Measurements from ENCODE around the gene BAK1. TPM values are rescaled to one million over a fixed set of nuclear protein-coding genes. Genes with fewer than 3 reads are reported as not detected.

BAK1 gene
- total and polyA plus RNA-seq, 2 of the 13 experiments (the other 11 are each of a cell fraction or from before 2014, with no cell fraction given): 15.0 to 23.8 TPM

DNA sequence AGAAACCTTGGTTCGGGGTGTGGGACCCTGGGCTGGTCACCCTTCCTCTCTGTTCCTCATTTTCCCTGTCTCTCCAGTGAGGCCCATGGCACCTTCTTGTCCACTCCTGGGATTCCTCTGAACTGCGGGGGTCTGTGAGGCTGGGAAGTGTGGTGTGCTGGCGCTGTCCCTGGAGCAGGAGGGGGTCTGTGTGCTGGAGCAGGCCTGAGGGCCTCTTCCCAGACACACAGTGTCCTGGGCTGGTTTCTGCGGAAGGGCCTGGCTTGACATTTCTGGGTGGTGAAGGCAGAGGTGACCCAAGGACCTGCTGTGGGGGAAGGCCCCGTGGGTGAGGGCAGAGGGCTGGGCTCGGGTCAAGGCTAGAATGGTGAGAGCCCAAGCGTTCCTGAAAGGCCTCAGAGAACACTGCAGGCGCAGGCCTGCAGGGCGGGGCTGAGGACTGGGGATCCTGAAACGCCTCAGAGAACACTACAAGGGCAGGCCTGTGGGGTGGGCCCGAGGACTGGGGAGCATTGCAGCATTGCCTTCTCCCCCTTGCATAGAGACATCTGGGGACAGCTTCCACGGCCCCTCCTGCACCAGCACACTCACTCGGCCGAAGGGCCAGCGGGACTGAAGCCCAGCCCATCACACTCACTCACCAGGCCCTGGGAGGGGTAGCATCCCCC lies 10.6 kb upstream of the BAK1 start (continued):
- TF ChIP-seq, protein P1, sequence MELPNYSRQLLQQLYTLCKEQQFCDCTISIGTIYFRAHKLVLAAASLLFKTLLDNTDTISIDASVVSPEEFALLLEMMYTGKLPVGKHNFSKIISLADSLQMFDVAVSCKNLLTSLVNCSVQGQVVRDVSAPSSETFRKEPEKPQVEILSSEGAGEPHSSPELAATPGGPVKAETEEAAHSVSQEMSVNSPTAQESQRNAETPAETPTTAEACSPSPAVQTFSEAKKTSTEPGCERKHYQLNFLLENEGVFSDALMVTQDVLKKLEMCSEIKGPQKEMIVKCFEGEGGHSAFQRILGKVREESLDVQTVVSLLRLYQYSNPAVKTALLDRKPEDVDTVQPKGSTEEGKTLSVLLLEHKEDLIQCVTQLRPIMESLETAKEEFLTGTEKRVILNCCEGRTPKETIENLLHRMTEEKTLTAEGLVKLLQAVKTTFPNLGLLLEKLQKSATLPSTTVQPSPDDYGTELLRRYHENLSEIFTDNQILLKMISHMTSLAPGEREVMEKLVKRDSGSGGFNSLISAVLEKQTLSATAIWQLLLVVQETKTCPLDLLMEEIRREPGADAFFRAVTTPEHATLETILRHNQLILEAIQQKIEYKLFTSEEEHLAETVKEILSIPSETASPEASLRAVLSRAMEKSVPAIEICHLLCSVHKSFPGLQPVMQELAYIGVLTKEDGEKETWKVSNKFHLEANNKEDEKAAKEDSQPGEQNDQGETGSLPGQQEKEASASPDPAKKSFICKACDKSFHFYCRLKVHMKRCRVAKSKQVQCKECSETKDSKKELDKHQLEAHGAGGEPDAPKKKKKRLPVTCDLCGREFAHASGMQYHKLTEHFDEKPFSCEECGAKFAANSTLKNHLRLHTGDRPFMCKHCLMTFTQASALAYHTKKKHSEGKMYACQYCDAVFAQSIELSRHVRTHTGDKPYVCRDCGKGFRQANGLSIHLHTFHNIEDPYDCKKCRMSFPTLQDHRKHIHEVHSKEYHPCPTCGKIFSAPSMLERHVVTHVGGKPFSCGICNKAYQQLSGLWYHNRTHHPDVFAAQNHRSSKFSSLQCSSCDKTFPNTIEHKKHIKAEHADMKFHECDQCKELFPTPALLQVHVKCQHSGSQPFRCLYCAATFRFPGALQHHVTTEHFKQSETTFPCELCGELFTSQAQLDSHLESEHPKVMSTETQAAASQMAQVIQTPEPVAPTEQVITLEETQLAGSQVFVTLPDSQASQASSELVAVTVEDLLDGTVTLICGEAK (IDR thresholded peaks at IDR 0.05): no peak
- TF ChIP-seq, protein P1 (CRISPR knock-in tag; IDR thresholded peaks at IDR 0.05): 0 out of 2 replicates have a peak, but pooled peaks have one; percentile 62
- TF ChIP-seq RARA (CRISPR knock-in tag; IDR thresholded peaks at IDR 0.05) (peak; percentile 94), HNRNPUL1 (IDR thresholded peaks at IDR 0.05; ENCODE audit: low read depth, low read length) (no peak), ZNF607 (CRISPR knock-in tag; IDR thresholded peaks at IDR 0.05; ENCODE audit: borderline replicate concordance) (peak; percentile 48; the same call in 1 of the 2 replicates), EP300 (IDR thresholded peaks at IDR 0.05; ENCODE audit: low read depth in 2 of 2, low read length in 2 of 2) (peak in 1 of 2 experiments; percentile 35; a peak in 1 of 4 replicates), EP300 (CRISPR knock-in tag; IDR thresholded peaks at IDR 0.05; ENCODE audit: borderline replicate concordance) (peak; percentile 34; the same call in 1 of the 2 replicates), TARDBP (CRISPR knock-in tag; IDR thresholded peaks at IDR 0.05) (0 out of 2 replicates have a peak, but pooled peaks have one; percentile 20), KAT7 (CRISPR knock-in tag; IDR thresholded peaks at IDR 0.05; ENCODE audit: borderline replicate concordance) (peak; percentile 60; the same call in 1 of the 2 replicates), PRMT3 (CRISPR knock-in tag; IDR thresholded peaks at IDR 0.05; ENCODE audit: borderline replicate concordance, low read depth) (no peak), HDAC2 (CRISPR knock-in tag; IDR thresholded peaks at IDR 0.05) (no peak; the same call in 1 of the 2 replicates), ZMAT3 (CRISPR knock-in tag; conservative IDR thresholded peaks at IDR 0.05) (no peak)
- TF ChIP-seq, protein P2, sequence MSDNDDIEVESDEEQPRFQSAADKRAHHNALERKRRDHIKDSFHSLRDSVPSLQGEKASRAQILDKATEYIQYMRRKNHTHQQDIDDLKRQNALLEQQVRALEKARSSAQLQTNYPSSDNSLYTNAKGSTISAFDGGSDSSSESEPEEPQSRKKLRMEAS (IDR thresholded peaks at IDR 0.05): 0 out of 2 replicates have a peak, but pooled peaks have one; percentile 9
- TF ChIP-seq, protein P3, sequence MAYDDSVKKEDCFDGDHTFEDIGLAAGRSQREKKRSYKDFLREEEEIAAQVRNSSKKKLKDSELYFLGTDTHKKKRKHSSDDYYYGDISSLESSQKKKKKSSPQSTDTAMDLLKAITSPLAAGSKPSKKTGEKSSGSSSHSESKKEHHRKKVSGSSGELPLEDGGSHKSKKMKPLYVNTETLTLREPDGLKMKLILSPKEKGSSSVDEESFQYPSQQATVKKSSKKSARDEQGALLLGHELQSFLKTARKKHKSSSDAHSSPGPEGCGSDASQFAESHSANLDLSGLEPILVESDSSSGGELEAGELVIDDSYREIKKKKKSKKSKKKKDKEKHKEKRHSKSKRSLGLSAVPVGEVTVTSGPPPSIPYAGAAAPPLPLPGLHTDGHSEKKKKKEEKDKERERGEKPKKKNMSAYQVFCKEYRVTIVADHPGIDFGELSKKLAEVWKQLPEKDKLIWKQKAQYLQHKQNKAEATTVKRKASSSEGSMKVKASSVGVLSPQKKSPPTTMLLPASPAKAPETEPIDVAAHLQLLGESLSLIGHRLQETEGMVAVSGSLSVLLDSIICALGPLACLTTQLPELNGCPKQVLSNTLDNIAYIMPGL (CRISPR knock-in tag; IDR thresholded peaks at IDR 0.05; ENCODE audit: borderline replicate concordance in 1 of 2, low read depth in 1 of 2): peak; percentile 31 to 76; a peak in 3 of 4 replicates
- TF ChIP-seq, protein P4, sequence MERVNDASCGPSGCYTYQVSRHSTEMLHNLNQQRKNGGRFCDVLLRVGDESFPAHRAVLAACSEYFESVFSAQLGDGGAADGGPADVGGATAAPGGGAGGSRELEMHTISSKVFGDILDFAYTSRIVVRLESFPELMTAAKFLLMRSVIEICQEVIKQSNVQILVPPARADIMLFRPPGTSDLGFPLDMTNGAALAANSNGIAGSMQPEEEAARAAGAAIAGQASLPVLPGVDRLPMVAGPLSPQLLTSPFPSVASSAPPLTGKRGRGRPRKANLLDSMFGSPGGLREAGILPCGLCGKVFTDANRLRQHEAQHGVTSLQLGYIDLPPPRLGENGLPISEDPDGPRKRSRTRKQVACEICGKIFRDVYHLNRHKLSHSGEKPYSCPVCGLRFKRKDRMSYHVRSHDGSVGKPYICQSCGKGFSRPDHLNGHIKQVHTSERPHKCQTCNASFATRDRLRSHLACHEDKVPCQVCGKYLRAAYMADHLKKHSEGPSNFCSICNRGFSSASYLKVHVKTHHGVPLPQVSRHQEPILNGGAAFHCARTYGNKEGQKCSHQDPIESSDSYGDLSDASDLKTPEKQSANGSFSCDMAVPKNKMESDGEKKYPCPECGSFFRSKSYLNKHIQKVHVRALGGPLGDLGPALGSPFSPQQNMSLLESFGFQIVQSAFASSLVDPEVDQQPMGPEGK (CRISPR knock-in tag; IDR thresholded peaks at IDR 0.05): peak; percentile 25

All from HepG2 (cell line).